AG10803 (cell line): ENCODE results near the gene JAKMIP1.

Source experiments
- DNase-seq: peaks from one replicate; pipeline ENCODE4 v3.0.0; 2010; ENCODE audit warnings: low read depth
- H3K4me3 ChIP-seq: 2 replicates; pipeline ENCODE4 v1.5.1; 2011; ENCODE audit warnings: mild to moderate bottlenecking, low read length, control low read depth
- CTCF ChIP-seq: conservative IDR thresholded peaks from 2 replicates; pipeline ENCODE4 v1.5.1; 2011; ENCODE audit warnings: mild to moderate bottlenecking, low read length, control low read depth, inconsistent platforms

Gene JAKMIP1

DNA sequence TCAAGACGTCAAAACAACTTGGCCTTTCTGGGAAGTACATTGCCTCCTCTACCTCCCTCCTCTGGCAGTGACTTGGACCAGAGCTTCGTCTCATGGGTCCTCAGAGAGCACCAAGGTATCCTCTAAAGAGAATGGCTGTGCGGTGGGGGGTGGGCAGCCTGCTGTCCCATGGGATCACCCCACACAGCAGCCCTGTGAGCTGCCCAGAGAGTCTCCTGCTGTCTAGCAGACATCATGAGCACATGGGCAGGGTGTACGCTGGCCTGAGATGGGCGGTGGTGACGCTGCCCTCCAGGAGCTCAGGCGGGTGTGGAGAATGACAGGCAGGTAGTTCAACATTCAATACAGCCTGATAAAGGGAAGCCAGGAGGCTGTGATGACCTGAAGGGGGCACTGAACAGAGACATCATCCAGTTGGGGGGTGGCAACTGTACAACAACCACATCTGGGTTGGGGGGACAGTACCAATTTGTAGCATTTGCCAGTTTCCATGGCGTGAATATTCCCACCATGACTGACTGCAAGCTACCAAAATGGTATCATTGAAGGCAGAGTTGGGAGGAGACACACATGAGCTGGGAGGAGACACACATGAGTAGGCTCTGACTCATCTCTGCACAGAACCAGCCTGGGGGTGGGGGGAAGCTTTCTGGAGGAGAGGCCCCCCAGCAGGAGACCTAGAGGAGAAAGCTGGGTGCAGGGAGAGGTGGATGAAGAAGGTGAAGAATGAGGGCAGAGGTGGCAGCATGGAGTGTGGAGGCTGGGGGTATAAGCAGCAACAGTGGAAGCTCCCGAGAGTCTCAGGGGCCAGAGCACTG is 218.0 kb downstream of the JAKMIP1 start:
- TF ChIP-seq CTCF: no peak
- no peak for DNase-seq
- no peak overlapping the region for H3K4me3 ChIP-seq

DNA sequence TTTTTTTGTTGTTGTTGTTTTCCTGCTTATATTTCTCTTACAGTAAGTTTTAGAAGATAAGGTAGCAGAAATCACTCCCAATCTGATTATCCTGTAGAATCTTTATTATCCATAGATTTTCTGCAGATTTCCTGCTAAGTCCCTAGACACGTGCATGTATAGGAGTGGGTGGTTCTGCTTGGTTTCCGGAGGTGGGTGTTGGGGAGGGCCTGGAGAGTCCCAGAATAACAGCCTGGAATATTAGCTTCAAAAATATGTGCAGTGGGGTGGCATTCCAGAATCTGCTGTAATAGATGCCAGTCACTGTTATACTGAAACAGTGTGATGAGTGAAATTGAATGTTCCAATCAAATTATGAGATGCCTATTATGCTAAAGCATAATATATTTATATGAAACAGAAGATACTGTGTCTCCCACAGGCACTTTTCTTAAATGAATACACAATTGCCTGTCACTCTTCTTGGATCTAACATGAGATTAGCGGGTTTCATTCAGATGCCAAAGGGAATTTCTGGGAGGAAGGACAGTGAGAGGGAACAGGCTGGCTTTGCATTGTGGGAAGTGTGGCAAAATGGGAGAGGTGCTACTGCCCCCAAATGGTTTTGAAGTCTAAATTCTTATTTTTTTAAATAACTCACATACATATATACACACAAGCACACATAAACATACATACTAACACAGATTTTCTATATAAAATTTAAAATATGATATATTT is 219.8 kb downstream of the JAKMIP1 start:
- DNase-seq: no peak
- no peak overlapping the region for H3K4me3 ChIP-seq
- TF ChIP-seq CTCF: no peak

GRCh38 chr4:5979981-5980380 is 220.4 kb downstream of the JAKMIP1 start:
- no peak; the same call in 1 of the 2 replicates for TF ChIP-seq CTCF
- no peak overlapping the region for H3K4me3 ChIP-seq
- DNase-seq: no peak

GRCh38 chr4:5976921-5977320 is 223.4 kb downstream of the JAKMIP1 start:
- no peak for DNase-seq
- H3K4me3 ChIP-seq: no peak overlapping the region
- TF ChIP-seq CTCF: no peak

- H3K4me3 ChIP-seq: no peak overlapping the region
- DNase-seq: no peak
- TF ChIP-seq CTCF: no peak
These were observed 223.9 kb downstream of the JAKMIP1 start for GRCh38 chr4:5976431-5976830.
